DND-41 (cell line): ENCODE data around the gene ARF1.

Source experiments
- ATAC-seq: fragments of 200-7000 bp; cut with Tn5 transposase; 3 replicates; pipeline ENCODE4 v1.9.1; 2021; ENCODE audit warnings: low read depth; ENCODE audit not compliant: insufficient read depth
- DNase-seq: peaks from one replicate; pipeline ENCODE4 v3.0.0-alpha.2; 2020
- H2AFZ ChIP-seq: 2 replicates; pipeline ENCODE4 v1.6.0; 2012; ENCODE audit warnings: low read depth, low read length
- H3K27ac ChIP-seq: 2 replicates; pipeline ENCODE4 v1.5.1; 2012; ENCODE audit warnings: low read length, inconsistent platforms
- H3K27me3 ChIP-seq: fragments of 200-600 bp; sonication (generic); 2 replicates; pipeline ENCODE4 v1.6.0; 2012; ENCODE audit warnings: low read length, mild to moderate bottlenecking, inconsistent platforms; ENCODE audit not compliant: insufficient read depth, poor library complexity
- H3K36me3 ChIP-seq: 2 replicates; pipeline ENCODE4 v1.5.1; 2012; ENCODE audit warnings: low read length, inconsistent platforms; ENCODE audit not compliant: insufficient read depth
- H3K4me1 ChIP-seq: 2 replicates; pipeline ENCODE4 v1.5.1; 2012; ENCODE audit warnings: mild to moderate bottlenecking, low read length; ENCODE audit not compliant: insufficient read depth
- H3K4me2 ChIP-seq: 2 replicates; pipeline ENCODE4 v1.6.0; 2012; ENCODE audit warnings: mild to moderate bottlenecking, moderate library complexity, low read length, inconsistent platforms; ENCODE audit not compliant: insufficient read depth
- H3K4me3 ChIP-seq, 2 experiments: fragments of 200-600 bp in 1 of 2; shearing (Covaris generic) in 1 of 2; 2 replicates each; pipeline ENCODE4 v1.5.1; 2012 to 2016; ENCODE audit warnings: inconsistent platforms in 2 of 2, low read length in 2 of 2, mild to moderate bottlenecking in 2 of 2, low read depth in 1 of 2, moderate library complexity in 1 of 2
- H3K79me2 ChIP-seq: 2 replicates; pipeline ENCODE4 v1.6.0; 2012; ENCODE audit warnings: low read length, inconsistent platforms; ENCODE audit not compliant: insufficient read depth
- H3K9ac ChIP-seq: 2 replicates; pipeline ENCODE4 v1.6.0; 2012; ENCODE audit warnings: low read depth, mild to moderate bottlenecking, inconsistent platforms, low read length, moderate library complexity
- H3K9me3 ChIP-seq: 2 replicates; pipeline ENCODE4 v1.5.1; 2012; ENCODE audit warnings: low read length, moderate library complexity, mild to moderate bottlenecking, inconsistent platforms; ENCODE audit not compliant: insufficient read depth, severe bottlenecking
- H4K20me1 ChIP-seq: 2 replicates; pipeline ENCODE4 v1.6.0; 2012; ENCODE audit warnings: low read length; ENCODE audit not compliant: insufficient read depth
- EZH2 ChIP-seq: IDR thresholded peaks from 3 replicates; pipeline ENCODE4 v1.6.1; 2012; ENCODE audit warnings: borderline replicate concordance, low read depth, mild to moderate bottlenecking, moderate library complexity, low read length, inconsistent platforms; ENCODE audit not compliant: severe bottlenecking
- TF ChIP-seq, protein P1 (sequence below): IDR thresholded peaks from 2 replicates; pipeline ENCODE4 v1.5.1; 2012; ENCODE audit warnings: borderline replicate concordance, low read length, moderate library complexity, mild to moderate bottlenecking; ENCODE audit not compliant: poor library complexity, severe bottlenecking; ENCODE audit errors: extremely low read depth

Gene ARF1

DNA sequence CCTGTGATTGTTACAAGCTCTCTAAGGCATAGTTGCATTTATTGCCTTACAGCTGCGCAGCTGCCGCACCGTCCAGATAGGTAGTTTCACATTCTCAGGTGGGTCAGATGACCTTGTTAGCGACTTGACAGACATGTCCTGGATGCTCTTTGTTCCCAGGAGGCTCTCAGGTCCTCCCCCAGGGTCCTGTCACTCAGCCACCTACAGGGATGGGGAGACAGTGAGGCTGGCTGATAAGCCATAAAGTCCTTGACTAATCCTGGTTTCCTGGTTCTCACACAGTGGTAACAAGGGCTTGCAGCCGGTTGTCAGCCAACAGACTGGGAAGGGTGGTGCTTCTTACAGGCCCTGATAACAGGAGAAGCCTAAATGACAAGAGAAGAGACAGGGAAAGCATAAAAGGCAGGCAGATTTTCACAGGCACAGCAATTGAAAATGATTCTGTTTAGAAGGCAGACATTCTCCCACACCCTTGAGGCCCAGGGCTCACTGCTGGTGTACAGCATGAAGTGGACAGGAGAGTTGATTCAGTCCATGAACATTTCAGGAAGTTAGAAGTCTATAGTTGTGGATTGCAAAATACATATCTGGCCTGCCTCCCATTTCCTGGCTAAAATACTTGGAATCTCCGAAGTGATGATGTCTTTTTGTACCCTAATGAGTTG lies 2.9 kb downstream of the ARF1 start:
- H3K4me3 ChIP-seq, result peak overlapping the region in 1 of 2 experiments; percentile 98; a peak in 1 of 4 replicates

DNA sequence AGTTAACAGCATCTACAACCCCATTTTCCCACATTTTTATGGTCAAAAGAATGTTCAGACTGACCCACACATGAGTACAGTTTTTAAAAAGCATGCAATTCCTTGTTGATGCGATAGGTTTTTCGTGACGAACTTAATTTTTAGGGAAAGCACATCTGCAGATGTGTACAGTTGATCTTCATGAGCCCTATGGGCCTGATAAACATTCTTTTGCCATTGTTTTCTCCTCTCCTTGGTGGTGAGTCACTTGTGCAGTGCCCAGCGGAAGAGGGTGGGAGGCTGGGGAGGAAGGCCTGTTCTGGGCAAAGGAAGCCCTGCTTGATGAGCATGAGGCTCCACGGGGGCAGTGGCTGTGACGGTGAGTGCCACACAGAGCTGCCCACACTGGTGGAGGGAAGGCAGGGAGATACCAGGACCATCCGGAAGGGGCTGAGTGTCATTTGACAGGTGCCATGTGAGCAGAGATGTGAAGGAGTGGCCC lies 5.3 kb downstream of the ARF1 start:
- no peaks in the 10 kb centered on the region for H3K27me3 ChIP-seq
- DNase-seq (no peak), ATAC-seq (no peak)
- H2AFZ ChIP-seq, result no peak overlapping the region
- no peak overlapping the region for H3K27ac ChIP-seq
- peaks cover 95% of the 10 kb centered on the region for H3K36me3 ChIP-seq
- peaks cover 98% of the 10 kb centered on the region for H4K20me1 ChIP-seq
- peak overlapping the region; percentile 15; the same call in 1 of the 2 replicates for H3K4me2 ChIP-seq
- peaks cover 100% of the 10 kb centered on the region for H3K79me2 ChIP-seq
- H3K9me3 ChIP-seq, result peaks cover 10% of the 10 kb centered on the region
- H3K4me1 ChIP-seq, result peaks cover 40% of the 10 kb centered on the region
- no peak overlapping the region for H3K4me3 ChIP-seq
- no peak for TF ChIP-seq EZH2
- TF ChIP-seq, protein P1, sequence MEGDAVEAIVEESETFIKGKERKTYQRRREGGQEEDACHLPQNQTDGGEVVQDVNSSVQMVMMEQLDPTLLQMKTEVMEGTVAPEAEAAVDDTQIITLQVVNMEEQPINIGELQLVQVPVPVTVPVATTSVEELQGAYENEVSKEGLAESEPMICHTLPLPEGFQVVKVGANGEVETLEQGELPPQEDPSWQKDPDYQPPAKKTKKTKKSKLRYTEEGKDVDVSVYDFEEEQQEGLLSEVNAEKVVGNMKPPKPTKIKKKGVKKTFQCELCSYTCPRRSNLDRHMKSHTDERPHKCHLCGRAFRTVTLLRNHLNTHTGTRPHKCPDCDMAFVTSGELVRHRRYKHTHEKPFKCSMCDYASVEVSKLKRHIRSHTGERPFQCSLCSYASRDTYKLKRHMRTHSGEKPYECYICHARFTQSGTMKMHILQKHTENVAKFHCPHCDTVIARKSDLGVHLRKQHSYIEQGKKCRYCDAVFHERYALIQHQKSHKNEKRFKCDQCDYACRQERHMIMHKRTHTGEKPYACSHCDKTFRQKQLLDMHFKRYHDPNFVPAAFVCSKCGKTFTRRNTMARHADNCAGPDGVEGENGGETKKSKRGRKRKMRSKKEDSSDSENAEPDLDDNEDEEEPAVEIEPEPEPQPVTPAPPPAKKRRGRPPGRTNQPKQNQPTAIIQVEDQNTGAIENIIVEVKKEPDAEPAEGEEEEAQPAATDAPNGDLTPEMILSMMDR, result no peak
- no peak overlapping the region for H3K9ac ChIP-seq

More for the DNA sequence above, 2.9 kb downstream of the ARF1 start:
- Histone ChIP-seq H3K9me3 (no peaks in the 10 kb centered on the region), H4K20me1 (peaks cover 82% of the 10 kb centered on the region), H3K4me1 (peaks cover 50% of the 10 kb centered on the region), H3K27me3 (no peaks in the 10 kb centered on the region), H3K4me2 (peak overlapping the region; percentile 87), H3K36me3 (peaks cover 73% of the 10 kb centered on the region), H3K9ac (0 out of 2 replicates have a peak overlapping the region, but pooled peaks have one; percentile 98), H3K27ac (0 out of 2 replicates have a peak overlapping the region, but pooled peaks have one; percentile 0), H3K79me2 (peaks cover 97% of the 10 kb centered on the region), H2AFZ (no peak overlapping the region)
- TF ChIP-seq EZH2, result no peak
- TF ChIP-seq, protein P1, result no peak
- ATAC-seq, result no peak
- DNase-seq, result no peak

DNA sequence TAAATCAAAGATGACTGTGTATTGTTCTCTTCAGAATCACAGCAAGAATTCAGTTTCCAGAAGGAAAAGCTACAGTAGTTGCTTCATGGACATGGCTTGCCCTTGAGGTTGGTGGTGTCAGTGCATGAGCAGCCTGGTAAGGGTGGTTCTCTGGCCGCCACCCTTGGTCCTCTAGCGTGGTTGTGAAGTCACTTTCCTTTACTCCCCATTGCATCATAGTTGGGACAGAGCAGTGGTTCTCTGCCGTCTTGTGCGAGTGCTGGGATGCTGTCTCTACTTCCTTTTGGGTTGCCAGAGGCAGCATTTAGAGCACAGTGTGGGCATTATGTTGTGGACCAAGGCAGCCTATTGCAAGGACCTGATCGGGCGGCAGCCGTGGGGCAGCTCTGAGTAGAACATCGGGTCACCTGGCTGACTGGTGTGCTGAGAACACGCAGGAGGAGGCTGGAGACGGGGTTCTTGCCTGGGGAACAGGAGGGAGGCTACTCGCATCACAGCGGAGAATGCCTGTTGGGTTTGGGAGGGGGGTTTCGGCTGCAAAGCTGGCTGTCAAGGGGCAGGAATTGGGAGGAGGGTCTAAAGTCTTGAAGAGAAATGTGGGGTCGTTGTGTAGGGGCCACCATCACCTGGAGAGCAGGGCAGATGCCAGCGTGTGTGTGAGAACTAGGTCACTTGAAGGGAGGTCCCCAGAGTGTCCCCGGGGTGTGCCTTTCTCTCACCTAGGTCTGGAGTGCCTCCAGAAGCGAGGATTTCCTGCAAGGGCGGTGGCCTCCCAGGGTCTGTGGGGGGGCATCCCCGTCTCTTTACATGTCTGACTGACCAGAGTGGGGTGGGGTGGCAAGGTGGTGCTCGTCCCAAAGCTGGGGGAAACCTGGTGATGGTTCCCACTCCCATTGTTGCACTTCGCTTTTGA lies 6.3 kb downstream of the ARF1 start:
- no peak overlapping the region for H3K4me2 ChIP-seq
- TF ChIP-seq, protein P1, result no peak
- TF ChIP-seq EZH2, result no peak
- H3K4me3 ChIP-seq, result no peak overlapping the region
- peaks cover 100% of the 10 kb centered on the region for H3K79me2 ChIP-seq
- H2AFZ ChIP-seq, result no peak overlapping the region
- H4K20me1 ChIP-seq, result peaks cover 95% of the 10 kb centered on the region
- ATAC-seq (no peak), DNase-seq (no peak)
- H3K36me3 ChIP-seq, result peaks cover 93% of the 10 kb centered on the region
- peaks cover 19% of the 10 kb centered on the region for H3K9me3 ChIP-seq
- H3K27me3 ChIP-seq, result no peaks in the 10 kb centered on the region
- H3K9ac ChIP-seq, result no peak overlapping the region
- H3K4me1 ChIP-seq, result peaks cover 37% of the 10 kb centered on the region
- no peak overlapping the region for H3K27ac ChIP-seq
